ENCODE results near the gene SMYD3.

SMYD3 gene

DNA sequence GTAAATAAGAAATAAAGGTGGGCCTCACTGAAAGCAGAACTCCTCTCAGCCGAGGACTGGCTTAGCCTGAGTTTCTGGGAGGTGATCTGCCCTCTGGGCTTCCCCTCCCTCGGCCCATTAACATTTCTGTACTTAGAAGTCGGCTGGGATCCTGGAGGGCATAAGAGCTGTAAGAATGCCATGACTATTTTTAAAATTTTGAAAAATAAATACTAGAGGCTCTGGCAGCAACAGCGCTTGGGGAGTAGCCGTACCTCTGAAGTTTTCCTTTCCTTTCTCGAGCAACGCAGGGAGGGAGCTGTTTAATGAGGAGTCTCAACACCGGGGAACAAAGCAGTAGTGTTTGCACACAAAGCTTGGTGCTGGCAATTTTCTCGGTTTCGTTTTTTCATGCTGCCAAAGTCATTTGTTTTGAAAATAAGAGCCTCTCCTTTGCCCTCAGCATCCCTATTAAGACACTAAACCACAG is 498.7 kb downstream of the SMYD3 start:
- H3K9me3 ChIP-seq (ENCODE audit: insufficient read depth, low read depth, low read length), result no peaks in the 10 kb centered on the region
- no peaks in the 10 kb centered on the region for H3K36me3 ChIP-seq (ENCODE audit: insufficient read depth, low read length)
- H3K9ac ChIP-seq (ENCODE audit: low read depth, low read length, poor library complexity, severe bottlenecking), result no peak overlapping the region
- no peaks in the 10 kb centered on the region for H3K9me2 ChIP-seq (replicated peaks; ENCODE audit: low read depth, low read length)
- no peak overlapping the region for H3K4me3 ChIP-seq (ENCODE audit: low read length, poor library complexity, severe bottlenecking)
- TF ChIP-seq, protein P1, sequence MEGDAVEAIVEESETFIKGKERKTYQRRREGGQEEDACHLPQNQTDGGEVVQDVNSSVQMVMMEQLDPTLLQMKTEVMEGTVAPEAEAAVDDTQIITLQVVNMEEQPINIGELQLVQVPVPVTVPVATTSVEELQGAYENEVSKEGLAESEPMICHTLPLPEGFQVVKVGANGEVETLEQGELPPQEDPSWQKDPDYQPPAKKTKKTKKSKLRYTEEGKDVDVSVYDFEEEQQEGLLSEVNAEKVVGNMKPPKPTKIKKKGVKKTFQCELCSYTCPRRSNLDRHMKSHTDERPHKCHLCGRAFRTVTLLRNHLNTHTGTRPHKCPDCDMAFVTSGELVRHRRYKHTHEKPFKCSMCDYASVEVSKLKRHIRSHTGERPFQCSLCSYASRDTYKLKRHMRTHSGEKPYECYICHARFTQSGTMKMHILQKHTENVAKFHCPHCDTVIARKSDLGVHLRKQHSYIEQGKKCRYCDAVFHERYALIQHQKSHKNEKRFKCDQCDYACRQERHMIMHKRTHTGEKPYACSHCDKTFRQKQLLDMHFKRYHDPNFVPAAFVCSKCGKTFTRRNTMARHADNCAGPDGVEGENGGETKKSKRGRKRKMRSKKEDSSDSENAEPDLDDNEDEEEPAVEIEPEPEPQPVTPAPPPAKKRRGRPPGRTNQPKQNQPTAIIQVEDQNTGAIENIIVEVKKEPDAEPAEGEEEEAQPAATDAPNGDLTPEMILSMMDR (conservative IDR thresholded peaks at IDR 0.05; ENCODE audit: low read length), result no peak
- TF ChIP-seq EZH2phosphoT487 (IDR thresholded peaks at IDR 0.05; ENCODE audit: borderline replicate concordance), result no peak
- no peak overlapping the region for H3K4me2 ChIP-seq (ENCODE audit: low read depth, low read length, poor library complexity, severe bottlenecking)
- H2AFZ ChIP-seq (ENCODE audit: low read length), result no peak overlapping the region
- peaks cover 6% of the 10 kb centered on the region for H3K4me1 ChIP-seq (ENCODE audit: insufficient read depth, low read length, poor library complexity, severe bottlenecking)
- no peaks in the 10 kb centered on the region for H4K20me1 ChIP-seq (ENCODE audit: insufficient read depth, low read length, poor library complexity, severe bottlenecking)
- no peaks in the 10 kb centered on the region for H3K79me2 ChIP-seq (ENCODE audit: insufficient read depth, low read length)
- no peaks in the 10 kb centered on the region for H3F3A ChIP-seq (ENCODE audit: low read depth)
- H3K27me3 ChIP-seq (ENCODE audit: insufficient read depth, low read length, poor library complexity, severe bottlenecking), result no peaks in the 10 kb centered on the region

DNA sequence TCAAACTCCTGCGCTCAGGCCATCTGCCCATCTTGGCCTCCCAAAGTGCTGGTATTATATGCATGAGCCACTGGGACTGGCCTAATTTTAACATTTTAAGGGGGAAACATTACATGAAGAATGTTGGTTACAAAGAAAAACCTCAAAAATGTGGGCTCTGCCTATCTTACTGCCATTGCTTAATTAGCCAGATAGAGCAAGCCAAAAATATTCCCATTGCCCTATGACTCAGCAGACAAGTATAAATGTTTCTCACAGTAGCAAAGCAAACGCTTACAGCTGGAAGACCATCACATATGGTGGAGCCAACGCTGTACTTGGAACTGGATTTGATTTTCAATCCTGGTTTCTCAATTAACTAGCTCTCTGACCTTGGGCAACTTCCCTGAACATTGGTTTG is 502.0 kb downstream of the SMYD3 start:
- no peaks in the 10 kb centered on the region for H3K9me3 ChIP-seq (ENCODE audit: insufficient read depth, low read depth, low read length)
- peaks cover 12% of the 10 kb centered on the region for H3K4me1 ChIP-seq (ENCODE audit: insufficient read depth, low read length, poor library complexity, severe bottlenecking)
- no peaks in the 10 kb centered on the region for H3F3A ChIP-seq (ENCODE audit: low read depth)
- H3K9ac ChIP-seq (ENCODE audit: low read depth, low read length, poor library complexity, severe bottlenecking), result no peak overlapping the region
- no peaks in the 10 kb centered on the region for H4K20me1 ChIP-seq (ENCODE audit: insufficient read depth, low read length, poor library complexity, severe bottlenecking)
- no peak overlapping the region for H3K4me2 ChIP-seq (ENCODE audit: low read depth, low read length, poor library complexity, severe bottlenecking)
- no peak overlapping the region for H2AFZ ChIP-seq (ENCODE audit: low read length)
- H3K4me3 ChIP-seq (ENCODE audit: low read length, poor library complexity, severe bottlenecking), result no peak overlapping the region
- no peaks in the 10 kb centered on the region for H3K9me2 ChIP-seq (replicated peaks; ENCODE audit: low read depth, low read length)
- H3K27me3 ChIP-seq (ENCODE audit: insufficient read depth, low read length, poor library complexity, severe bottlenecking), result no peaks in the 10 kb centered on the region
- H3K36me3 ChIP-seq (ENCODE audit: insufficient read depth, low read length), result no peaks in the 10 kb centered on the region
- TF ChIP-seq EZH2phosphoT487 (IDR thresholded peaks at IDR 0.05; ENCODE audit: borderline replicate concordance), result no peak
- TF ChIP-seq, protein P1 (conservative IDR thresholded peaks at IDR 0.05; ENCODE audit: low read length), result no peak
- no peaks in the 10 kb centered on the region for H3K79me2 ChIP-seq (ENCODE audit: insufficient read depth, low read length)

DNA sequence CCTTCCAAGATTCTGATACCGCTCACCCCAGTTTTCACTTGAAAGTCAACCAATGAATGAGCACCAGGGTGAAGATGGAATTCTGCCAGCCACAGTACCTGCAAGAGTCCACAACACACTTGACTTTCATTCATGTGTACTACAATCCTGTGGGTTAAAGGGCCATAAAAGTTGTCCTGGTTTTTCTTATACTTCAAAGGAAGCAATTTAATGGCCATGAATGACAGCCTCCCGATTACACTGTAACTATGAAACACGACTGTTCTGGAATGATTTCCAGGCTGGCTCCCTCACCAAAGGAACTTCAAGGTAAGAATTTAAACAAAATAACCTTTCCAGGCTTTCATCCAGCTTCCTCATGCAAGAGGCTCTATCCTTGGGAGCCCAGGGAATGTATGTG is 502.8 kb downstream of the SMYD3 start:
- Histone ChIP-seq H3K9ac (ENCODE audit: low read depth, low read length, poor library complexity, severe bottlenecking) (no peak overlapping the region), H3K4me1 (ENCODE audit: insufficient read depth, low read length, poor library complexity, severe bottlenecking) (peaks cover 12% of the 10 kb centered on the region), H3K4me2 (ENCODE audit: low read depth, low read length, poor library complexity, severe bottlenecking) (no peak overlapping the region), H3F3A (ENCODE audit: low read depth) (no peaks in the 10 kb centered on the region), H3K9me2 (replicated peaks; ENCODE audit: low read depth, low read length) (no peaks in the 10 kb centered on the region), H3K27me3 (ENCODE audit: insufficient read depth, low read length, poor library complexity, severe bottlenecking) (no peaks in the 10 kb centered on the region), H4K20me1 (ENCODE audit: insufficient read depth, low read length, poor library complexity, severe bottlenecking) (no peaks in the 10 kb centered on the region), H2AFZ (ENCODE audit: low read length) (no peak overlapping the region), H3K4me3 (ENCODE audit: low read length, poor library complexity, severe bottlenecking) (no peak overlapping the region), H3K79me2 (ENCODE audit: insufficient read depth, low read length) (no peaks in the 10 kb centered on the region), H3K9me3 (ENCODE audit: insufficient read depth, low read depth, low read length) (no peaks in the 10 kb centered on the region), H3K36me3 (ENCODE audit: insufficient read depth, low read length) (no peaks in the 10 kb centered on the region)
- TF ChIP-seq EZH2phosphoT487 (IDR thresholded peaks at IDR 0.05; ENCODE audit: borderline replicate concordance), result no peak
- TF ChIP-seq, protein P1 (conservative IDR thresholded peaks at IDR 0.05; ENCODE audit: low read length), result no peak

Data from Loucy (cell line).